Thymus (tissue), 2 donors: Measurements from ENCODE around the gene ZNF722. TPM values are rescaled to one million over a fixed set of nuclear protein-coding genes. Genes with fewer than 3 reads are reported as not detected.

ENCODE experiments used
- polyA plus RNA-seq: library from polyadenylated mRNA; stranded (reverse); fragments of 200-250 nt; gene quantifications from one replicate; pipeline ENCODE4 v1.2.3, GENCODE V29; 2013
- total RNA-seq: library from RNA; stranded (reverse); fragments of 120-200 nt; gene quantifications from one replicate; pipeline ENCODE4 v1.2.4, GENCODE V29; 2013
- donor health status: healthy.

ZNF722 gene
- total and polyA plus RNA-seq, 2 donors, result not detected

Other genes starting within 250 kb of the ZNF722 start
- gene ZNF727, start 46.6 kb downstream of the ZNF722 start, total RNA-seq, result 0.24 TPM
- 0.05 TPM for gene ZNF727, start 46.6 kb downstream of the ZNF722 start, polyA plus RNA-seq
- not detected for gene ZNF735, start 208.4 kb downstream of the ZNF722 start, total RNA-seq
- gene ZNF735, start 208.4 kb downstream of the ZNF722 start, polyA plus RNA-seq, result not detected
- not detected for gene ZNF679, start 229.6 kb downstream of the ZNF722 start, total RNA-seq
- gene ZNF679, start 229.6 kb downstream of the ZNF722 start, polyA plus RNA-seq, result not detected